Memory B cell (primary cell): ENCODE measurements around the gene NDUFA9.
A peak's percentile ranks its signal among the peaks of the same experiment; 100 is the strongest.

Source experiments
- ATAC-seq: fragments of 150-1000 bp; cut with Tn5 transposase; 2 replicates; pipeline ENCODE4 v1.10.0; 2021; ENCODE audit warnings: low read depth, mild to moderate bottlenecking, moderate library complexity
- DNase-seq, 2 donors: peaks; one replicate each; pipeline ENCODE4 v3.0.0; 2022; ENCODE audit warnings: low spot score in 2 of 2
- H3K27ac Mint-ChIP-seq: one replicate; pipeline ENCODE4 v1.8.0; 2022; ENCODE audit warnings: mild to moderate bottlenecking, moderate library complexity, mixed read lengths
- H3K27me3 Mint-ChIP-seq: one replicate; pipeline ENCODE4 v1.8.0; 2022; ENCODE audit warnings: mixed read lengths
- H3K36me3 Mint-ChIP-seq: one replicate; pipeline ENCODE4 v1.8.0; 2022; ENCODE audit warnings: mild to moderate bottlenecking, mixed read lengths
- H3K4me1 Mint-ChIP-seq: one replicate; pipeline ENCODE4 v1.8.0; 2022; ENCODE audit warnings: mixed read lengths
- H3K4me3 Mint-ChIP-seq: one replicate; pipeline ENCODE4 v1.8.0; 2022; ENCODE audit warnings: mild to moderate bottlenecking, moderate library complexity, mixed read lengths
- H3K9me3 Mint-ChIP-seq: one replicate; pipeline ENCODE4 v1.8.0; 2022; ENCODE audit warnings: mixed read lengths

Gene NDUFA9

GRCh38 chr12:4648104-4648500, 812 bp upstream of the NDUFA9 start:
- DNase-seq = peak in 1 of 2 donors; percentile 4
- H3K9me3 Mint-ChIP-seq = no peaks in the 10 kb centered on the region
- H3K4me3 Mint-ChIP-seq = peak overlapping the region; percentile 98
- H3K27me3 Mint-ChIP-seq = no peaks in the 10 kb centered on the region
- H3K27ac Mint-ChIP-seq = peak overlapping the region; percentile 92
- peaks cover 4% of the 10 kb centered on the region for H3K36me3 Mint-ChIP-seq
- peak; percentile 64 for ATAC-seq
- H3K4me1 Mint-ChIP-seq = peaks cover 31% of the 10 kb centered on the region

- ATAC-seq (no peak), DNase-seq (no peak)
- Mint-ChIP-seq H3K27me3 (no peaks in the 10 kb centered on the region), H3K9me3 (no peaks in the 10 kb centered on the region), H3K4me3 (peak overlapping the region; percentile 98), H3K4me1 (peaks cover 26% of the 10 kb centered on the region), H3K27ac (peak overlapping the region; percentile 92), H3K36me3 (peaks cover 4% of the 10 kb centered on the region)
Measured at GRCh38 chr12:4649358-4649661, 396 bp downstream of the NDUFA9 start.

- ATAC-seq = no peak
- Mint-ChIP-seq H3K27ac (no peak overlapping the region), H3K9me3 (no peaks in the 10 kb centered on the region), H3K4me1 (peaks cover 27% of the 10 kb centered on the region), H3K4me3 (no peak overlapping the region), H3K27me3 (no peaks in the 10 kb centered on the region), H3K36me3 (peaks cover 20% of the 10 kb centered on the region)
- DNase-seq = no peak
Measured at GRCh38 chr12:4653257-4653656, 4.3 kb downstream of the NDUFA9 start.

GRCh38 chr12:4653691-4654090, 4.8 kb downstream of the NDUFA9 start:
- DNase-seq (no peak), ATAC-seq (no peak)
- Mint-ChIP-seq H3K27me3 (no peaks in the 10 kb centered on the region), H3K4me3 (no peak overlapping the region), H3K4me1 (peaks cover 27% of the 10 kb centered on the region), H3K27ac (no peak overlapping the region), H3K36me3 (peaks cover 20% of the 10 kb centered on the region), H3K9me3 (no peaks in the 10 kb centered on the region)

- Mint-ChIP-seq H3K27me3 (no peaks in the 10 kb centered on the region), H3K9me3 (no peaks in the 10 kb centered on the region), H3K4me3 (no peak overlapping the region), H3K4me1 (peaks cover 3% of the 10 kb centered on the region), H3K27ac (no peak overlapping the region), H3K36me3 (peaks cover 40% of the 10 kb centered on the region)
- no peak for DNase-seq
- no peak for ATAC-seq
Measured at GRCh38 chr12:4663971-4664505, 15.1 kb downstream of the NDUFA9 start.

- no peak for DNase-seq
- no peak for ATAC-seq
- H3K4me1 Mint-ChIP-seq = peaks cover 3% of the 10 kb centered on the region
- H3K36me3 Mint-ChIP-seq = peaks cover 44% of the 10 kb centered on the region
- no peaks in the 10 kb centered on the region for H3K9me3 Mint-ChIP-seq
- H3K27me3 Mint-ChIP-seq = no peaks in the 10 kb centered on the region
- no peak overlapping the region for H3K4me3 Mint-ChIP-seq
- no peak overlapping the region for H3K27ac Mint-ChIP-seq
Measured at GRCh38 chr12:4665236-4665635, 16.3 kb downstream of the NDUFA9 start.

- H3K4me3 Mint-ChIP-seq = no peak overlapping the region
- ATAC-seq (no peak), DNase-seq (no peak)
- H3K4me1 Mint-ChIP-seq = no peaks in the 10 kb centered on the region
- peaks cover 31% of the 10 kb centered on the region for H3K36me3 Mint-ChIP-seq
- H3K27me3 Mint-ChIP-seq = no peaks in the 10 kb centered on the region
- H3K27ac Mint-ChIP-seq = peak overlapping the region; percentile 29
- H3K9me3 Mint-ChIP-seq = no peaks in the 10 kb centered on the region
Measured at GRCh38 chr12:4679711-4680110, 30.8 kb downstream of the NDUFA9 start.

GRCh38 chr12:4681732-4682131, 32.8 kb downstream of the NDUFA9 start:
- no peak overlapping the region for H3K4me3 Mint-ChIP-seq

GRCh38 chr12:4685317-4685716, 36.4 kb downstream of the NDUFA9 start:
- H3K4me3 Mint-ChIP-seq = no peak overlapping the region
- no peaks in the 10 kb centered on the region for H3K4me1 Mint-ChIP-seq
- DNase-seq = no peak
- no peaks in the 10 kb centered on the region for H3K27me3 Mint-ChIP-seq
- H3K9me3 Mint-ChIP-seq = no peaks in the 10 kb centered on the region
- peaks cover 45% of the 10 kb centered on the region for H3K36me3 Mint-ChIP-seq
- H3K27ac Mint-ChIP-seq = no peak overlapping the region
- ATAC-seq = no peak

More at GRCh38 chr12:4681732-4682131, 32.8 kb downstream of the NDUFA9 start:
- H3K27me3 Mint-ChIP-seq = no peaks in the 10 kb centered on the region
- ATAC-seq = no peak
- no peak overlapping the region for H3K27ac Mint-ChIP-seq
- no peaks in the 10 kb centered on the region for H3K4me1 Mint-ChIP-seq
- H3K36me3 Mint-ChIP-seq = peaks cover 37% of the 10 kb centered on the region
- no peak for DNase-seq
- H3K9me3 Mint-ChIP-seq = no peaks in the 10 kb centered on the region

- H3K27me3 Mint-ChIP-seq = no peaks in the 10 kb centered on the region
- peaks cover 2% of the 10 kb centered on the region for H3K9me3 Mint-ChIP-seq
- no peak overlapping the region for H3K4me3 Mint-ChIP-seq
- no peak for DNase-seq
- H3K4me1 Mint-ChIP-seq = no peaks in the 10 kb centered on the region
- H3K27ac Mint-ChIP-seq = no peak overlapping the region
- H3K36me3 Mint-ChIP-seq = peaks cover 30% of the 10 kb centered on the region
- ATAC-seq = no peak
Measured at GRCh38 chr12:4690760-4691159, 41.8 kb downstream of the NDUFA9 start.
